ENCODE measurements around the gene RNLS. TPM values are rescaled to one million over a fixed set of nuclear protein-coding genes. Genes with fewer than 3 reads are reported as not detected.

RNLS gene
- polyA plus RNA-seq, 3 donors: 3.3 to 3.9 (median 3.7) TPM

DNA sequence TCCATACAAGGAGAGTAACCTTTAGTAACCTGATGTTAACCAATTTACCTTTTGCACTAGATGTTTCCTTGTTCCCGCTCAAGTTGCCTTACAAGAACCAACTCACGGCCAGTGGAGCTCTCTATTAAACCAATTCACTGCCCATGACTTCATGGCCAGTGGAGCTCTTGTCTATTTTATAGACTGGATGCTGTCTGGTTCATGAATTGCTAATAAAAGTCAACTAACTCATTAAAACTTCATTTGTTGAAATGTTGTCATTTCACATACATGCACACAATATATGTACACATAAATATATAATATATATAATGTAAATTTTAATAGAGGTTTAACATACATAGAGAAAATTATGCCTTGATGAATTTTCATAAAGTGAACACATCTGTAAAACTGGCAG lies 216.3 kb downstream of the RNLS start:
- H3K27me3 ChIP-seq (ENCODE audit: control insufficient read depth in 2 of 2, insufficient read depth in 2 of 2, low read length in 2 of 2): no peaks in the 10 kb centered on the region
- no peaks in the 10 kb centered on the region for H3K79me2 ChIP-seq (ENCODE audit: insufficient read depth, low read length)
- H3K4me1 ChIP-seq (ENCODE audit: control insufficient read depth in 1 of 2, insufficient read depth in 2 of 2, low read length in 2 of 2): no peaks in the 10 kb centered on the region
- intact Hi-C loops (cut with micrococcal nuclease): no loop called here
- H3K27ac ChIP-seq (ENCODE audit: low read depth in 1 of 2, low read length in 2 of 2): no peak overlapping the region
- no peaks in the 10 kb centered on the region for H3K36me3 ChIP-seq (replicated peaks in 1 of 2; ENCODE audit: control insufficient read depth in 1 of 2, insufficient read depth in 2 of 2, low read length in 2 of 2)
- Mint-ChIP-seq H3K27me3 (ENCODE audit: low read depth in 3 of 3) (no peaks in the 10 kb centered on the region), H3K4me1 (no peaks in the 10 kb centered on the region), H3K9me3 (peaks cover 0 to 3% (median 2%) of the 10 kb centered on the region in 7 donors), H3K36me3 (no peaks in the 10 kb centered on the region), H3K27ac (no peak overlapping the region), H3K4me3 (no peak overlapping the region)
- no CpG with 5 or more reads among the region's 2 CpGs for WGBS (ENCODE audit: insufficient coverage)
- H3K9me3 ChIP-seq (replicated peaks in 1 of 2; ENCODE audit: control insufficient read depth in 1 of 2, insufficient read depth in 1 of 2, low read length in 2 of 2): no peaks in the 10 kb centered on the region
- no peak for DNase-seq
- H3K9ac ChIP-seq (ENCODE audit: insufficient read depth, low read length, poor library complexity, severe bottlenecking): no peak overlapping the region
- no peak overlapping the region for H3K4me2 ChIP-seq (replicated peaks; ENCODE audit: extremely low read depth, low read length, poor library complexity, severe bottlenecking)
- H2AFZ ChIP-seq (ENCODE audit: insufficient read depth, low read depth, low read length, poor library complexity, severe bottlenecking): no peak overlapping the region
- TF ChIP-seq, protein P1, sequence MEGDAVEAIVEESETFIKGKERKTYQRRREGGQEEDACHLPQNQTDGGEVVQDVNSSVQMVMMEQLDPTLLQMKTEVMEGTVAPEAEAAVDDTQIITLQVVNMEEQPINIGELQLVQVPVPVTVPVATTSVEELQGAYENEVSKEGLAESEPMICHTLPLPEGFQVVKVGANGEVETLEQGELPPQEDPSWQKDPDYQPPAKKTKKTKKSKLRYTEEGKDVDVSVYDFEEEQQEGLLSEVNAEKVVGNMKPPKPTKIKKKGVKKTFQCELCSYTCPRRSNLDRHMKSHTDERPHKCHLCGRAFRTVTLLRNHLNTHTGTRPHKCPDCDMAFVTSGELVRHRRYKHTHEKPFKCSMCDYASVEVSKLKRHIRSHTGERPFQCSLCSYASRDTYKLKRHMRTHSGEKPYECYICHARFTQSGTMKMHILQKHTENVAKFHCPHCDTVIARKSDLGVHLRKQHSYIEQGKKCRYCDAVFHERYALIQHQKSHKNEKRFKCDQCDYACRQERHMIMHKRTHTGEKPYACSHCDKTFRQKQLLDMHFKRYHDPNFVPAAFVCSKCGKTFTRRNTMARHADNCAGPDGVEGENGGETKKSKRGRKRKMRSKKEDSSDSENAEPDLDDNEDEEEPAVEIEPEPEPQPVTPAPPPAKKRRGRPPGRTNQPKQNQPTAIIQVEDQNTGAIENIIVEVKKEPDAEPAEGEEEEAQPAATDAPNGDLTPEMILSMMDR (IDR thresholded peaks at IDR 0.05): no peak
- H3K4me3 ChIP-seq (replicated peaks in 1 of 3; ENCODE audit: low read depth in 2 of 3, low read length in 3 of 3): no peak overlapping the region
- H4K20me1 ChIP-seq (ENCODE audit: insufficient read depth, low read length): no peaks in the 10 kb centered on the region

DNA sequence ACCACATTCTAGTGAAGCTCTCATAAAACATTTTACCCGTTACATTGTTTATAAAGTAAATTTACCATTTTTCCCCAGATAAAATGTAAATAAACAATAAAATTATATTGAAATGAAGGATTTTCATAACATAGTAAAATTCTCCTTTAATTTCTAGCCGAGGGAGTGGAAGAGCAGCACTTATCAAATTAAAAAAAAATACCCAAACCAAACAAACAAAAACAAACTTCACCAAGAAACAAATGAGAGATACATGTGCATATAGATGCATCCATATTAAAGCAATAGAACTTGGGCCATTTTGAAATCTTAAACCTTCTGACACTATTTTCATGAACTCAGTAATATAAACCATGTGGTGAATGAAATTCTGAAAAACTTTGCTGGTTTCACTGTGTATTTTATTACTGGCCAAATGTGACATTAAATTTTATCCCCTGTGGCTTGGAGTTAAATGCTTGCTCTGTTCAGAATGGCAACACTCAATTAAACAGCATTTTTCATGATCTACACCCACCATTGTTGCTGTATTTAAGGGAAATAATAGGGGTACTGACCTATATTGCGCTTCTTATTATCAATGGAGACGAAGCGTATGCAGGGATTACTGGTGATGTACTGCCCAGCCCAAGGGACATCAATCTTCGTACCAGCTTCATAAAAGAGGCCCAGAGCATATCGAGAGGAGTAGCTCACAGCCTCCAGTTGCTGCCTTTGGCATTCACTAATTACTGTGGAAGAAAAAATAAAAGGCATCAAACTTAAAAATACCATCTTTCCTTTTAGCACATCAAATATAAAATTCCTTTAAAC lies 220.9 kb downstream of the RNLS start:
- no peaks in the 10 kb centered on the region for H3K79me2 ChIP-seq (ENCODE audit: insufficient read depth, low read length)
- no peak overlapping the region for H3K27ac ChIP-seq (ENCODE audit: low read depth in 1 of 2, low read length in 2 of 2)
- H4K20me1 ChIP-seq (ENCODE audit: insufficient read depth, low read length): no peaks in the 10 kb centered on the region
- WGBS (ENCODE audit: insufficient coverage): 100% methylated on average over 2 of the region's 7 CpGs
- no peaks in the 10 kb centered on the region for H3K27me3 ChIP-seq (ENCODE audit: control insufficient read depth in 2 of 2, insufficient read depth in 2 of 2, low read length in 2 of 2)
- H2AFZ ChIP-seq (ENCODE audit: insufficient read depth, low read depth, low read length, poor library complexity, severe bottlenecking): no peak overlapping the region
- no peaks in the 10 kb centered on the region for H3K9me3 ChIP-seq (replicated peaks in 1 of 2; ENCODE audit: control insufficient read depth in 1 of 2, insufficient read depth in 1 of 2, low read length in 2 of 2)
- H3K4me2 ChIP-seq (replicated peaks; ENCODE audit: extremely low read depth, low read length, poor library complexity, severe bottlenecking): no peak overlapping the region
- peaks cover 0 to 2% (median 0%) of the 10 kb centered on the region in 7 donors for H3K9me3 Mint-ChIP-seq
- intact Hi-C loops (cut with micrococcal nuclease): no loop called here
- H3K4me1 Mint-ChIP-seq: no peaks in the 10 kb centered on the region
- H3K27me3 Mint-ChIP-seq (ENCODE audit: low read depth in 3 of 3): no peaks in the 10 kb centered on the region
- no peak overlapping the region for H3K9ac ChIP-seq (ENCODE audit: insufficient read depth, low read length, poor library complexity, severe bottlenecking)
- no peak overlapping the region for H3K4me3 Mint-ChIP-seq
- H3K36me3 Mint-ChIP-seq: no peaks in the 10 kb centered on the region
- H3K27ac Mint-ChIP-seq: no peak overlapping the region
- no peak for DNase-seq
- H3K36me3 ChIP-seq (replicated peaks in 1 of 2; ENCODE audit: control insufficient read depth in 1 of 2, insufficient read depth in 2 of 2, low read length in 2 of 2): no peaks in the 10 kb centered on the region
- H3K4me3 ChIP-seq (replicated peaks in 1 of 3; ENCODE audit: low read depth in 2 of 3, low read length in 3 of 3): no peak overlapping the region
- no peaks in the 10 kb centered on the region for H3K4me1 ChIP-seq (ENCODE audit: control insufficient read depth in 1 of 2, insufficient read depth in 2 of 2, low read length in 2 of 2)
- TF ChIP-seq, protein P1 (IDR thresholded peaks at IDR 0.05): no peak

All from CD14-positive monocyte (primary cell).